ENCODE results near the gene ZRANB2. TPM values are rescaled to one million over a fixed set of nuclear protein-coding genes. Genes with fewer than 3 reads are reported as not detected.

Gene ZRANB2
- total RNA-seq, 1 experiment from 2014 or later: 103 TPM

- Histone ChIP-seq H3K56ac (ENCODE audit: insufficient read length, low read depth, low read length) (no peak overlapping the region), H2BK20ac (ENCODE audit: low read depth, low read length, poor library complexity, severe bottlenecking) (no peak overlapping the region), H3K4me1 (ENCODE audit: insufficient read depth, low read length) (peaks cover 3% of the 10 kb centered on the region; the same call in 1 of the 2 replicates), H2AFZ (ENCODE audit: low read length) (no peak overlapping the region), H3K27ac (ENCODE audit: insufficient read length, low read depth, low read length) (no peak overlapping the region), H3K23ac (ENCODE audit: insufficient read length, low read depth, low read length) (no peak overlapping the region), H4K20me1 (ENCODE audit: control insufficient read depth, insufficient read depth, insufficient read length) (no peaks in the 10 kb centered on the region), H3K9ac (ENCODE audit: extremely low read depth, insufficient read length, low read length) (no peak overlapping the region), H2BK12ac (ENCODE audit: insufficient read length, low read depth, low read length) (no peak overlapping the region), H3K4me2 (ENCODE audit: insufficient read depth, insufficient read length, low read length) (no peak overlapping the region), H2BK120ac (ENCODE audit: low read depth, low read length, poor library complexity, severe bottlenecking) (no peak overlapping the region), H3K4ac (ENCODE audit: low read depth, low read length) (no peak overlapping the region), H3K79me2 (ENCODE audit: insufficient read depth, low read length) (no peaks in the 10 kb centered on the region), H2AK5ac (ENCODE audit: insufficient read length, low read length) (no peak overlapping the region), H4K8ac (replicated peaks; ENCODE audit: insufficient read length, low read depth, low read length) (no peak overlapping the region), H4K91ac (ENCODE audit: insufficient read length, low read depth, low read length) (no peak overlapping the region), H4K5ac (ENCODE audit: insufficient read length, low read depth, low read length) (no peak overlapping the region), H3T11ph (ENCODE audit: low read length) (no peak overlapping the region), H3K14ac (ENCODE audit: insufficient read depth, low read length) (no peak overlapping the region), H3K18ac (ENCODE audit: insufficient read length, low read depth, low read length) (no peak overlapping the region), H2BK5ac (ENCODE audit: insufficient read length, low read length) (no peak overlapping the region), H2BK15ac (ENCODE audit: low read depth, low read length) (no peak overlapping the region), H3K27me3 (ENCODE audit: insufficient read depth, low read length) (no peaks in the 10 kb centered on the region), H3K9me3 (ENCODE audit: control insufficient read depth, low read depth, low read length) (no peaks in the 10 kb centered on the region), H3K79me1 (ENCODE audit: insufficient read depth, low read depth, low read length, poor library complexity, severe bottlenecking) (no peaks in the 10 kb centered on the region), H3K23me2 (ENCODE audit: insufficient read length, low read depth, low read length, poor library complexity, severe bottlenecking) (no peaks in the 10 kb centered on the region)
- Mint-ChIP-seq H3K27ac (no peak overlapping the region; a peak in 1 of 7 replicates), H3K9me3 (no peaks in the 10 kb centered on the region; a peak in 1 of 5 replicates), H3K4me3 (no peak overlapping the region), H3K27me3 (ENCODE audit: low read depth) (no peaks in the 10 kb centered on the region), H3K36me3 (ENCODE audit: insufficient read depth in 1 of 3, low read depth in 3 of 3) (no peaks in the 10 kb centered on the region), H3K4me1 (peaks cover 3 to 4% of the 10 kb centered on the region in 2 experiments)
- WGBS (ENCODE audit: extremely low coverage, insufficient read length, low lambda C conversion rate): no CpG with 5 or more reads among the region's 4 CpGs
- no peak for DNase-seq
- TF ChIP-seq CTCF (conservative IDR thresholded peaks at IDR 0.05): no peak
Measured at GRCh38 chr1:71104417-71104816, 23.6 kb upstream of the ZRANB2 start.
